ENCODE data around the gene KRTAP5-8.

GRCh38 chr11:71501071-71501985 lies 36.5 kb upstream of the KRTAP5-8 start:
- TF ChIP-seq SUZ12 (IDR thresholded peaks at IDR 0.05) (no peak), ELF4 (IDR thresholded peaks at IDR 0.05) (no peak)
